22Rv1 (cell line): ENCODE data around the gene CDKN3.

Experiments
- H3K27ac ChIP-seq: fragments of 450-650 bp; 2 replicates; pipeline ENCODE4 v1.5.1; 2017
- CTCF ChIP-seq: fragments of 450-650 bp; IDR thresholded peaks from 2 replicates; pipeline ENCODE4 v1.5.1; 2017; ENCODE audit warnings: mild to moderate bottlenecking
- ZFX ChIP-seq: fragments of 450-650 bp; IDR thresholded peaks from 2 replicates; pipeline ENCODE4 v1.6.1; 2017; ENCODE audit warnings: antibody characterized with exemption, borderline replicate concordance

The CDKN3 gene

GRCh38 chr14:54362759-54363437 lies 33.9 kb upstream of the CDKN3 start:
- TF ChIP-seq CTCF: no peak
- no peak for TF ChIP-seq ZFX
- H3K27ac ChIP-seq: no peak overlapping the region

GRCh38 chr14:54364555-54365415 lies 32.0 kb upstream of the CDKN3 start:
- no peak overlapping the region for H3K27ac ChIP-seq
- TF ChIP-seq CTCF: no peak
- no peak for TF ChIP-seq ZFX

- no peak overlapping the region for H3K27ac ChIP-seq
- TF ChIP-seq CTCF: peak; percentile 54
- TF ChIP-seq ZFX: no peak
These were observed 29.8 kb upstream of the CDKN3 start for GRCh38 chr14:54366736-54367735.

GRCh38 chr14:54368291-54368690 lies 28.5 kb upstream of the CDKN3 start:
- TF ChIP-seq ZFX (no peak), CTCF (no peak)
- no peak overlapping the region for H3K27ac ChIP-seq

GRCh38 chr14:54369343-54369742 lies 27.5 kb upstream of the CDKN3 start:
- no peak overlapping the region for H3K27ac ChIP-seq
- TF ChIP-seq CTCF (no peak), ZFX (no peak)

- no peak overlapping the region for H3K27ac ChIP-seq
- no peak for TF ChIP-seq CTCF
- TF ChIP-seq ZFX: no peak
These were observed 26.2 kb upstream of the CDKN3 start for GRCh38 chr14:54370323-54371198.
